ENCODE results near the gene SERP1.

Gene SERP1

DNA sequence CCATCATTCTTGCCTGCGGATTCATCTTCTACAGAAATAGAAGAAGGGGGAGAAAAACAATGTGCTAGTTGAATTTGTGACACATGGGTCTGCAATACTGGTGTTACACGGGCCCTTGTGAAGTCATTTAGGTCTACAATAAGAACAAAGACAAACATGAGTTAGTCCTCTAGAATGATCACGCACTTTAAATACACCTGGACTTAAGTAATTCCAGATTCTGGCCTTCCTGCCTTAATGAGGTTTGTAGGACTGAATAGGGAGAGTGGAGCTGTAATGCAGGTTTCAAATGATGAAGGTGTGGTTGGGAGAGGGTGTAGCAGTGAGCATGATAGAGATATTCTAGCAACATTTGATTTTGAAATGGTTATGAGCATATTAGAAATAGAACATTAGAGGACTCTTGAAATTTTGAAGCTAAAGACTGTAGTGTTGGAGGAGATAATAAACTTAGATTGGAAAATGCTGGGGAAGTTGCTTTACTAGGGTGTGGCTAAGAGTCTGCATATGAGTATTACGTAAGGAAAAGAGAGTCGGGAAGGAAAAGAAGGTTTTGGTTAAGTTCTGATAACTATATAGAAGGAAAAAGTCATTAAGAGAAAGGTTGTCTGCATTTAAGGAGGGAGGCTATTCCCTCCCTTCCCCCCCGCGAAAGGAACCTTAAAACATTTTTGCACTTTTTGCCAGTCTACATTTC, 897 bp upstream of the SERP1 start:
- Mint-ChIP-seq H3K27me3 (ENCODE audit: low read depth) (no peaks in the 10 kb centered on the region), H3K4me3 (peak overlapping the region; percentile 100), H3K9me3 (no peaks in the 10 kb centered on the region), H3K4me1 (ENCODE audit: low read depth) (peaks cover 48% of the 10 kb centered on the region), H3K27ac (peak overlapping the region; percentile 97), H3K36me3 (ENCODE audit: low read depth) (peaks cover 45% of the 10 kb centered on the region)
- no peak for DNase-seq (ENCODE audit: low spot score)

DNA sequence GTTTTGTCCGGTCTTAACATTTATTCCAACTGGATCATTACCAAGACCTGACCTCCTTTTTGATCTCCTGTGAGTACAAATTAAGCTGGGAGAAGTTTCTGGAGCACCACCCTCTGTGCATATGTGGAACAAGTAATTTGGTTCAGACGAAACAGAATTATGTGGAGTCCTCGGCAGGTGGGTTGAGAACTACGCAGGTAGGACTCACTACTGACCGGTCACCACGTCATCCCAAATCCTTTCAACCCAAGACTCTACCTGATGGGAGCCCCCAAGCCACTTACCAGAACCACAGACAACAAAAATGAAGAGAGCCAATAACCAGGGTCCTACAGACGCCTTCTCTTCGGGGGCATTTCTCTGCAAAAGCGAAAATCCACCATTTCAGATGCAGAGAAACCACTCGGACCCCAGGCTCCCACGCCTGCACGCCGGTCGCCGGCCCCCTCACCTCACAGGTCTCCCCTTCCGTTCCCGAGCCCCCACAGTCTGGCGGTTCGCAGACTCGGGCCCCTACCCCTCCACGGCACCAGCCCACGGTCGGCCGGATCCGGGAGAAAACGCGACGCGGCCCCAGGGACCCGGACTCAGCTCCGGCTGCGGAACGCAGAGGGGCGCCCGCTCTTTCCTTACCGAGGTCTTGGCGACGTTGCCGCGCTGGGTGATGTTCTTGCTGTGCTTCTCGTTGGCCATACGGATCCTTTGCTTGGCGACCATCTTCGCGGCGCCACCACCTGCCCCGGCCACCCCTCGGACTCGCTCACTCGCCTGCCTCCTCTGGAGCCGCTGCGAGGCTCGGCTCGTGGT, 674 bp downstream of the SERP1 start:
- H3K27me3 Mint-ChIP-seq (ENCODE audit: low read depth): no peaks in the 10 kb centered on the region
- DNase-seq (ENCODE audit: low spot score): no peak
- H3K9me3 Mint-ChIP-seq: no peaks in the 10 kb centered on the region
- peaks cover 52% of the 10 kb centered on the region for H3K36me3 Mint-ChIP-seq (ENCODE audit: low read depth)
- H3K27ac Mint-ChIP-seq: peak overlapping the region; percentile 97
- H3K4me1 Mint-ChIP-seq (ENCODE audit: low read depth): peaks cover 54% of the 10 kb centered on the region
- peak overlapping the region; percentile 100 for H3K4me3 Mint-ChIP-seq

GRCh38 chr3:150544726-150545125, 1.6 kb downstream of the SERP1 start:
- Mint-ChIP-seq H3K27me3 (ENCODE audit: low read depth) (no peaks in the 10 kb centered on the region), H3K27ac (peak overlapping the region; percentile 47), H3K9me3 (no peaks in the 10 kb centered on the region), H3K4me1 (ENCODE audit: low read depth) (peaks cover 50% of the 10 kb centered on the region), H3K36me3 (ENCODE audit: low read depth) (peaks cover 50% of the 10 kb centered on the region), H3K4me3 (peak overlapping the region; percentile 100)
- DNase-seq (ENCODE audit: low spot score): no peak

DNA sequence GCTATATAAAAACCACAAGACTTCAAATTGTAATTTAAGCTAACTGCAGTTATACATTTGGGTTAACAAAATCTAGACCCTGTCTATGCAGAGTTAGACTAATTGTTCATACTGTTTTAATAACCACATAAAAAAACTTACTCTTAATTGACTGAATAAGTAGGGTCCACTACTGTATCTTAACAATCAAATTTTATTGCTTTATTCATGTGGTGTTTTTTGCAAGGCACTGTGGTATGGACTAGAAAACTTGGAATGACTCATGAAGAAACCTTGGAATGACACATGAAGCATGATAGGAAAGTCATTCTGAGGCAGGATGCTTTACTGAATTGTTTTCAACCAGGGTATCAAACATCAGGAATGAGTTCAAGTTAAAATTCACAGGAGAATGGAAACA, 2.3 kb downstream of the SERP1 start:
- Mint-ChIP-seq H3K27me3 (ENCODE audit: low read depth) (no peaks in the 10 kb centered on the region), H3K9me3 (no peaks in the 10 kb centered on the region), H3K36me3 (ENCODE audit: low read depth) (peaks cover 47% of the 10 kb centered on the region), H3K4me1 (ENCODE audit: low read depth) (peaks cover 47% of the 10 kb centered on the region), H3K27ac (peak overlapping the region; percentile 1), H3K4me3 (peak overlapping the region; percentile 100)
- no peak for DNase-seq (ENCODE audit: low spot score)

GRCh38 chr3:150543531-150543930, 2.8 kb downstream of the SERP1 start:
- no peak for DNase-seq (ENCODE audit: low spot score)
- Mint-ChIP-seq H3K27me3 (ENCODE audit: low read depth) (no peaks in the 10 kb centered on the region), H3K36me3 (ENCODE audit: low read depth) (peaks cover 43% of the 10 kb centered on the region), H3K4me3 (no peak overlapping the region), H3K4me1 (ENCODE audit: low read depth) (peaks cover 45% of the 10 kb centered on the region), H3K27ac (no peak overlapping the region), H3K9me3 (no peaks in the 10 kb centered on the region)

- DNase-seq (ENCODE audit: low spot score): no peak
- Mint-ChIP-seq H3K36me3 (ENCODE audit: low read depth) (peaks cover 39% of the 10 kb centered on the region), H3K27me3 (ENCODE audit: low read depth) (no peaks in the 10 kb centered on the region), H3K4me3 (no peak overlapping the region), H3K27ac (no peak overlapping the region), H3K9me3 (no peaks in the 10 kb centered on the region), H3K4me1 (ENCODE audit: low read depth) (peaks cover 41% of the 10 kb centered on the region)
Measured at GRCh38 chr3:150543128-150543527, 3.2 kb downstream of the SERP1 start.

DNA sequence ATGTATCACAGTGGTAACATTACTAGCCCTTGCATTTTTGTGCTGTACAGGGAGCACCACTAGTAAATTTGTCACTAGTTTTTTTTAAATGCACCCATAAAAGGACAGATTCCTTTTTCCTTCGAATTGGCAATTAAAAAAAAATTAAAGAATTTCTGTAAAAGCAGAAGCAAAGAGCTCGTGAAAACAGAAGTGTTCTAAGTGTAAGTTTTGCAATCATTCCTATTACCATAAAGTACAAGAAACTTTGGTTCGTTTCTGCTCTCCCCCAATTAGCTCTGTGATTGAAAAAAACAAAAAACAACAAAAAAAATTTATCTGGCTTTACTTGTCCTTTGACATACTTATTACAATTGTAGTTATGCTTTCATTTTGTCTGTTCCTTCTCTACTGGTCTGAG, 5.3 kb downstream of the SERP1 start:
- Mint-ChIP-seq H3K36me3 (ENCODE audit: low read depth) (peaks cover 39% of the 10 kb centered on the region), H3K9me3 (no peaks in the 10 kb centered on the region), H3K4me1 (ENCODE audit: low read depth) (peaks cover 34% of the 10 kb centered on the region), H3K27ac (no peak overlapping the region), H3K27me3 (ENCODE audit: low read depth) (no peaks in the 10 kb centered on the region), H3K4me3 (no peak overlapping the region)
- no peak for DNase-seq (ENCODE audit: low spot score)

GRCh38 chr3:150540297-150540696, 6.0 kb downstream of the SERP1 start:
- Mint-ChIP-seq H3K9me3 (no peaks in the 10 kb centered on the region), H3K36me3 (ENCODE audit: low read depth) (peaks cover 37% of the 10 kb centered on the region), H3K4me3 (no peak overlapping the region), H3K27me3 (ENCODE audit: low read depth) (no peaks in the 10 kb centered on the region), H3K27ac (no peak overlapping the region), H3K4me1 (ENCODE audit: low read depth) (peaks cover 31% of the 10 kb centered on the region)
- no peak for DNase-seq (ENCODE audit: low spot score)

GRCh38 chr3:150538324-150539208, 7.7 kb downstream of the SERP1 start:
- peaks cover 24% of the 10 kb centered on the region for H3K36me3 Mint-ChIP-seq (ENCODE audit: low read depth)

GRCh38 chr3:150535204-150535603, 11.1 kb downstream of the SERP1 start:
- DNase-seq (ENCODE audit: low spot score): no peak
- no peak overlapping the region for H3K27ac Mint-ChIP-seq
- H3K4me3 Mint-ChIP-seq: no peak overlapping the region
- H3K36me3 Mint-ChIP-seq (ENCODE audit: low read depth): no peaks in the 10 kb centered on the region
- peaks cover 6% of the 10 kb centered on the region for H3K4me1 Mint-ChIP-seq (ENCODE audit: low read depth)
- no peaks in the 10 kb centered on the region for H3K27me3 Mint-ChIP-seq (ENCODE audit: low read depth)
- no peaks in the 10 kb centered on the region for H3K9me3 Mint-ChIP-seq

More at GRCh38 chr3:150538324-150539208, 7.7 kb downstream of the SERP1 start:
- Mint-ChIP-seq H3K9me3 (no peaks in the 10 kb centered on the region), H3K4me3 (no peak overlapping the region), H3K27ac (no peak overlapping the region), H3K4me1 (ENCODE audit: low read depth) (peaks cover 19% of the 10 kb centered on the region), H3K27me3 (ENCODE audit: low read depth) (no peaks in the 10 kb centered on the region)
- DNase-seq (ENCODE audit: low spot score): no peak

- DNase-seq (ENCODE audit: low spot score): no peak
- H3K27ac Mint-ChIP-seq: no peak overlapping the region
- H3K36me3 Mint-ChIP-seq (ENCODE audit: low read depth): no peaks in the 10 kb centered on the region
- no peak overlapping the region for H3K4me3 Mint-ChIP-seq
- H3K4me1 Mint-ChIP-seq (ENCODE audit: low read depth): peaks cover 6% of the 10 kb centered on the region
- H3K27me3 Mint-ChIP-seq (ENCODE audit: low read depth): peaks cover 14% of the 10 kb centered on the region
- H3K9me3 Mint-ChIP-seq: no peaks in the 10 kb centered on the region
Measured at GRCh38 chr3:150531775-150532174, 14.5 kb downstream of the SERP1 start.

DNA sequence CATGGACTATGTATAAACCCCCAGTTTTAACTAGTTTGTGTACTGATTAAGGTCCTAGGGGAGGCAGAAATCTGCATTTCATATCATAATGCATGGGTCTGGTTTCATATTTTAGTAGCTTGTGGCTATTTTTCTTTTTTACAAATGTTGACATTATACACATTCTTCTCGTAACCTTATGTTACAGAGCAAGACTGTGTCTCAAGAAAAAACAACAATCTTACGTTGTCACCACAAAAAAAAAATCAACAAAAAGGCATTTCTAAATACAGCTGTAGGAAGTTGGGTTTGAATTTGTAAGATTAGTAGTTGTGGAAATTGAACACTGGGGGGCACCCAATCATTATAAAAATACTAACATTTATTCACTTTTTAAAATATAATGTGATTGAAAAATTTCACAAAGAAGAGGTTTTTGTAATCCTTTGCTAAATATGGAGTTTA, 17.9 kb downstream of the SERP1 start:
- H3K4me1 Mint-ChIP-seq (ENCODE audit: low read depth): peaks cover 6% of the 10 kb centered on the region
- H3K27me3 Mint-ChIP-seq (ENCODE audit: low read depth): peaks cover 23% of the 10 kb centered on the region
- H3K4me3 Mint-ChIP-seq: no peak overlapping the region
- H3K36me3 Mint-ChIP-seq (ENCODE audit: low read depth): no peaks in the 10 kb centered on the region
- DNase-seq (ENCODE audit: low spot score): no peak
- H3K27ac Mint-ChIP-seq: no peak overlapping the region
- H3K9me3 Mint-ChIP-seq: no peaks in the 10 kb centered on the region

DNA sequence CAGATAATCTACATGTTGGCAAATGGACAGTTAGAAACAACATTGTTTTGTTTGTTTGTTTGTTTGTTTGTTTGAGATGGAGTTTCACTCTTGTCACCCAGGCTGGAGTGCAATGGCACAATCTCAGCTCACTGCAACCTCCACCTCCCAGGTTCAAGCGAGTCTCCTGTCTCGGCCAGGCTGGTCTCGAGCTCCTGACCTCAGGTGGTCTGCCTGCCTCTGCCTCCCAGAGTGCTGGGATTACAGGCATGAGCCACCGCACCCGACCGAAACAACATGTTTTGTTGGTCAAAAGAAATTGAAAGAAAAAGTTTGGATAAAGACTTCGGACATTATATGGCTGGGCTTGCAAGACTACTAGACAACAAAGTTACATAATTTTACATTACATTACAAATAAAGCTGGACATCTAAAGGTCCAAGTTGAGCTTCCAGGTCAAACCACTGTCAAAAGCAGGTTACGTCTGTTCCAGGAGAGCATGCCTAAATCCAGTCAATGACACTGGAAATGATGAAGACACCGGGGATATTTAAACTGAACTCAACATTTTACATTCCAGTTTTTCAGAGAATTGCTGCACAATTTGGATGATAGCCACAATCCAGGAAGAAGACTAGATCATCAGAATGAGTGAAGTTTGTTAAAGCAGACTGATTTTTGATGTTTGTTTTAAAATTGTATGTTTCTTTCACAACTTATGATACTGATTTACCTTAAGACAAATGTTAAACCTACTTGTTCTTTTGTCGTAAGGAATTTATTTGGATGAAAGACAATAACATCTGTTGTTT, 18.6 kb downstream of the SERP1 start:
- H3K4me3 Mint-ChIP-seq: no peak overlapping the region
- H3K27ac Mint-ChIP-seq: no peak overlapping the region
- no peak for DNase-seq (ENCODE audit: low spot score)
- peaks cover 6% of the 10 kb centered on the region for H3K4me1 Mint-ChIP-seq (ENCODE audit: low read depth)
- no peaks in the 10 kb centered on the region for H3K36me3 Mint-ChIP-seq (ENCODE audit: low read depth)
- no peaks in the 10 kb centered on the region for H3K9me3 Mint-ChIP-seq
- peaks cover 28% of the 10 kb centered on the region for H3K27me3 Mint-ChIP-seq (ENCODE audit: low read depth)
